Right ventricle myocardium superior (tissue), 1 donor: ENCODE data around the gene APH1A. TPM values are rescaled to one million over a fixed set of nuclear protein-coding genes. Genes with fewer than 3 reads are reported as not detected.
"Not testable (repeated sequence)": the region's sequence is repeated elsewhere in the genome, so short reads cannot be mapped to it uniquely, and the experiment has no call there.

Source experiments
- ATAC-seq: fragments of 200-7000 bp; cut with Tn5 transposase; one replicate; pipeline ENCODE4 v1.9.1; 2020; ENCODE audit warnings: mild to moderate bottlenecking; ENCODE audit not compliant: poor library complexity
- DNase-seq: peaks from one replicate; pipeline ENCODE4 v3.0.0-alpha.2; 2020
- intact Hi-C: fragments of 100-400 bp; cut with DNase I; formaldehyde crosslinking; loops from one replicate; pipeline ENCODE4 v1.11.2; 2022
- total RNA-seq: library from RNA; stranded (reverse); fragmentation: NEBNext Ultra II Directional; extraction: Animal tissue kit (Norgen Biotek cat#: 25700); gene quantifications from one replicate; pipeline ENCODE4 v1.2.1, GENCODE V29; 2021
- donor health status: DM: no; HTN: yes; CAD: no; lungs with severe emphysema.

The APH1A gene
- total RNA-seq, 1 donor from 2014 or later = 53.6 TPM

DNA sequence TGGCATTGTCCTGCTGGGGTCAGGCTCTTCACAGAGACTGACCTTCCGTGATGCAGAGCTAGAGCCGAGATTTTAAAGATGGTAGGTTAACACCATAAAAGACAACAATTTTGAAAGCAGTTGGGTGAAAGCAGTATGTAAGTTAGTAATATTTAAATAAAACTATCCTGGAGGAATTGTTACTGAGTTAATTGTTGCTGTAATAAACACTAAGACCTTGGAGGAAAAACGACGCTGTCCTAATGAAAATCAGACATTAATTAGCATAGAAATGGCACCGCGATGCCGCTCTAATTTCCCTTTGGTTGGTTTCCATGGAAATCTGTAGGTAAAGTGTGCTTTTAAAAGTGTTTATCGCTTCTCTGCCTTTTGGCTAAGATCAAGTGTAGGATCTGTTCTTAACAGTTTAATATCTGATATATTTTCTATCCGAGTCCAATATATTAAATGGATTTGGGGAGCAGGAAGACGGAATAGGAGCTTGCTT lies 32.2 kb downstream of the APH1A start:
- ATAC-seq (no peak), DNase-seq (no peak)
- intact Hi-C loops = loop anchor here (10.0 kb wide), 1 partner anchor 82 kb away; no protein-coding TSS in a partner anchor

DNA sequence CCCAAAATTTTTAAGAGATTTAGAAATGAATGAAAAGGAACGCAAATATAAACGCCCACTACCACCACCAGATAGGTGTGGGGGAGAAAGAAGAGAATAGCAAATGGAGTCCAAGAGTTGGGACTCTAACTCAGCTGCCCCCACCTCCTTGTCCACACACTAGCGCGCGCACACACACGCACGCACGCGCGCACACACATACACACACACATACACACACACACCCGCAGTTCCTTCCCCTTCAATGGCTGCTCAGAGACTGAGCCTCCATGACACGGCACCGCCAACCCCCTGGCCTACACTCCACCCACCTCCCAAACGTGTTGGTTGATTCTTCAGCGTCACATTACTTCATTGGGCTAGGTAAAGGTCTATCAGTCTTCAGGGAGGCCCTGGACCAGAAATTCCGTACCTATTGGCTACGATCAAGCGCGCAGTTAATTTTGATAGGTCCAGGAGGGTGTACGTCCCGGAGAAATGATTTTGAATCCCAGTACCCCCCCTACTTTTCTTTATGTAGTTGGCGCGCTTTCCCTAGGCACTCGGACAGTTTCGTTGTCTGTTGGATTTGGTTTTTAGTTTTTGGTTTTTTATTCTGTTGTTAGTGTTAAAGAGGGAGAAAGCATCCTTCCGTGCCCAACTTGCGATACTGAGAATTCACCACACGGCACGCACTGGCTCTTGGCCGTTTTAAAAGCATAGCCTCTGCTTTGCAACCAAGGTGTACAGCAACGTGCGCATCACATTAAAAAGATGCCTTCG lies 32.8 kb downstream of the APH1A start, which contains the start of gene ANP32E:
ANP32E (minus strand) TSS at position 261 of the 762 bp plus-strand sequence. CDS start 326 bp downstream, outside the sequence.
- intact Hi-C loops = loop anchor here (10.0 kb wide), 1 partner anchor 81 kb away; no protein-coding TSS in a partner anchor
- DNase-seq (peak; percentile 96), ATAC-seq (peak; percentile 95)

DNA sequence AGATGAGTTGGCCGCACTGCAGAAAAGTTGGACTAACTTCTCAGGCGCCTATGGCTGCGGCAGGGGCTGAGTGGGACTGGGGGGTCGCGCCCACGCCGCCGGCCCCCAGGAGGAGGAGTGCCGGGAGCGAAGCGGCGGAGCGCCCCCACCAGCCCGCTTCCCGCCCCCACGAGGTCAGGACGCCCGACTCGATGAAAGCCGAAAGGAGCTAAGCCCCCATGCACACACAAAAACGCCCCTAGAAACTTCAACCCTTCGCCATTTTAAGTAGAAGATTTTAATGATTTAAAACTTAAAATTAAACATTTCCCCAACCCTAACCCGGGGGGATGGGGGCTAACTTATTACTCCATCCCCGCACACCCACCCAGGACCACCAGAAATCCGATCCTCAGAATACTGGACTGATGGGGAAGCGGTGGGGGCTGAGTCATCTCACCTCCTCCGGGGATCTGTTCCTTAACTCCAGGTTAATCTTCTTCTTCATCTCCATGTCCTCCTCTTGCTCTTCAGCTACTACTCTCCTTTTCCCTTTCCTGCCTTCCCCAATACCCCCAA lies 33.4 kb downstream of the APH1A start:
- intact Hi-C loops = loop anchor here (10.0 kb wide), 1 partner anchor 81 kb away; no protein-coding TSS in a partner anchor
- peak; percentile 44 for DNase-seq
- peak; percentile 36 for ATAC-seq

DNA sequence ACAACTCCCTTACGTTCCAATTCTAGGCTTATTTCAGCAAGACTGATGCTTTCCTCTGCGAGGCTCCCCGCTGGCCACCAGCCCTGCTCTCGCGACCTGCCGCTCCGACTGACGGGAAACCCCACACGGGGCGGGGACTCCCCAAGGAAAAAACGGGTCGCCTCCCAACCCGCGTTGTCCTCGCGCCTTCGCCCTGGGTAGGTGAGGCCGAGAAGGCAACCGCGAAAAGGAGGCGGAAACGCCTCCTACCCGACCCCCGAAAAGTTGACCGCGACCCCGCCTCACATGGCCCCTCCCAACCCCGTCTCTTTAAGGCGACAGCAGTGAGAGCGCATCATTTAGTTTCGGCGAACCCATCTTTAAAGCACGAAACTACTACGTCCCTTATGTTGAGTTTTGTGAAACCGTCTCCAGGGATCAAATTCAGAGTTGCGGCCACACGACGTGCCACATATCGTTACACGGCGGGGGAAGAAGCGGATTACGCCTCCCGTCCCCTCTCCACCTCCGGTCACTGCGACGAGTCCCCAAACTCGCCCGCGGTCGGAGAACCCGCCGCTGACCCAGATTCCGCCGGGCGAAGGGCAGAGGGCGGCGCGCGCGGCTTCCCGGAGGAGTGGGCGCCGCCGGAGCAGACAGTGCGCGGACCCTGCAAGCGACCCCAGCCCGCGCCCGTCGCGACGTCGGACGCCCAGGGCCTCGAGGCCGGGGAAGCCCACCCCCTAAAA lies 34.1 kb downstream of the APH1A start:
- DNase-seq = peak; percentile 89
- intact Hi-C loops = loop anchor here (10.0 kb wide), 1 partner anchor 80 kb away; no protein-coding TSS in a partner anchor
- peak; percentile 73 for ATAC-seq

DNA sequence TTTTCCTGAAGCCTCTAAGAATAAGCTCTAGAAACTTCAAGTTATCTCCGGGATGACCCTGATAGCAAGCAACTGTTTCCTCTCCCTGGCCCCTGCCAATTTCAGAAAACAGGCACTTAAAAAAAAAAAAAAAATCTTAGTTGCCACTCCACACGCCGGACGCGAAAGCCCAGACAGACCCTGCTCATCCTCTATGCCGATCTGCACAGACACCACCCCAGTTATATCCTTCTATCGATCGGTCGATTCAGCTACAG lies 34.6 kb downstream of the APH1A start:
- intact Hi-C loops = loop anchor here (10.0 kb wide), 1 partner anchor 79 kb away; no protein-coding TSS in a partner anchor
- ATAC-seq (peak; percentile 5), DNase-seq (no peak)

GRCh38 chr1:150233359-150234308 lies 35.2 kb downstream of the APH1A start:
- ATAC-seq = no peak
- DNase-seq = no peak
- intact Hi-C loops = loop anchor here (10.0 kb wide), 1 partner anchor 79 kb away; no protein-coding TSS in a partner anchor

GRCh38 chr1:150232921-150233320 lies 35.9 kb downstream of the APH1A start:
- intact Hi-C loops = loop anchor here (10.0 kb wide), 1 partner anchor 78 kb away; no protein-coding TSS in a partner anchor
- not testable (repeated sequence) for DNase-seq, ATAC-seq

- intact Hi-C loops, DNase-seq, ATAC-seq: not testable (repeated sequence)
Measured at GRCh38 chr1:150228246-150228645, 40.6 kb downstream of the APH1A start.

GRCh38 chr1:150227228-150227627 lies 41.6 kb downstream of the APH1A start:
- DNase-seq (no peak), ATAC-seq (no peak)
- intact Hi-C loops = no loop called here

DNA sequence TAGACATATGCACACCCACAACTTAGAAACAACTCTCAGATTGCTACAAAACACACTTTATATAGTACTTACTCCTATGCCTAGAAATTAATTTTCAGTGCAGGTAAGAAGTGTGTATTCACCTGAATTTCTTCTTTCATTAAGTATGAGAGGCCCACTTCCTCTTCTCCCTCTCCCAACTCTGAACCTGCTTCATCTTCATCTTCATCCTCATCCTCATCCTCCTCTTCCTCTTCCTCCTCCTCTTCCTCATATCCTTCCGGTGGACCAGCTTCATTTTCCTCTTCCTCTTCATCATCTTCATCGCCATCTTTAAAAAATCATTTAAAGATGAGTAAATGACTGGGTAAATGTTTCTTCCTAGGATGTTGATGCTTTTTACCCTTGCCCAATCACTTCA lies 42.3 kb downstream of the APH1A start:
- DNase-seq = no peak
- intact Hi-C loops = no loop called here

DNA sequence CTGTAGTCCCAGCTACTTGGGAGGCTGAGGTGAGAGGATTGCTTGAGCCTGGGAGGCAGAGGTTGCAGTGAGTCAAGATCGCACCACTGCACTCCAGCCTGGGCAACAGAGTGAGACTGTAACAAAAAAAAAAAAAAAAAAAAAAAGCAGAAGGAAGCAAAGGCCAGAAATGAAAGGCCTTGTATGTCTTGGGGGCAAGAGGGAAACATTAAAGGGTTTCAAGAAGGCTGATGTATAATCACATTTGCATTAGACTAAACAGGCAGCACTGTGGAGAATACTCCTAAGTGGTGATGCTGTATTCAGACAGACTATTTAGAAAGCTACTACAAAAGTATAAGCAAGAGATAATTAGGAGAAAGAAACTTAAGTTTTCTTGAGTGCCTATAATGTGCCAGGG lies 43.3 kb downstream of the APH1A start:
- DNase-seq = no peak
- ATAC-seq = no peak
- intact Hi-C loops = no loop called here

More for the DNA sequence above, 42.3 kb downstream of the APH1A start:
- no peak for ATAC-seq

- DNase-seq = no peak
- intact Hi-C loops = no loop called here
- no peak for ATAC-seq
Measured at GRCh38 chr1:150224983-150225382, 43.8 kb downstream of the APH1A start.

DNA sequence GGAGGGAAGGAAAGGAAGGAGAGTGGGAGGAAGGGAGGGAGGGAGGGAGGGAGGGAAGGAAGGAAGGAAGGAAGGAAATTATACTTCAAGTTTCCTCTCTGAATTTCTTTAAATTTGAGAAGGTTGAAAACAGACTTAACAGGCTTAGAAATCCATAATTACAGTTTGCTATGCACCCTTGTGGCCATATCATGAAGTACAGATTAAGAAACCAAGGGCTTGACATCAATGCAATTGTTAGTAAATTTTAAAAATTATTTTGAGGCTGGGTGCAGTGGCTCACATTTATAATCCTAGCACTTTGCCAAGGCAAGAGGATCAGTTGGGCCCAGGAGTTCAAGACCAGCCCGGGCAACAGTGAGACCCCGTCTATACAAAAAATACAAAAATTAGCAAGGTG lies 47.3 kb downstream of the APH1A start:
- intact Hi-C loops = no loop called here

GRCh38 chr1:150215855-150216254 lies 53.0 kb downstream of the APH1A start:
- ATAC-seq, DNase-seq, intact Hi-C loops: not testable (repeated sequence)

More for the DNA sequence above, 47.3 kb downstream of the APH1A start:
- ATAC-seq (no peak), DNase-seq (no peak)
